GM18511 (cell line): Measurements from ENCODE around the gene PDCD6IP.
A peak's percentile ranks its signal among the peaks of the same experiment; 100 is the strongest.
"Not testable (repeated sequence)": the region's sequence is repeated elsewhere in the genome, so short reads cannot be mapped to it uniquely, and the experiment has no call there.

Source experiments
- ATAC-seq: cut with Tn5 transposase; IDR thresholded peaks from one replicate; pipeline ENCODE4 v1.9.1; 2021; ENCODE audit warnings: mild to moderate bottlenecking, moderate library complexity; ENCODE audit not compliant: unreplicated experiment

The PDCD6IP gene

GRCh38 chr3:33798418-33799201 lies at the start of gene PDCD6IP:
TSS of gene PDCD6IP (plus strand) at chr3:33798630. CDS start at chr3:33798729, 99 bp downstream.
- peak; percentile 88 for ATAC-seq

GRCh38 chr3:33749546-33750210 lies 48.8 kb upstream of the PDCD6IP start:
- ATAC-seq: no peak

GRCh38 chr3:33750211-33750548 lies 48.2 kb upstream of the PDCD6IP start:
- no peak for ATAC-seq

- ATAC-seq: no peak
Measured at GRCh38 chr3:33751336-33751735, 47.1 kb upstream of the PDCD6IP start.

- not testable (repeated sequence) for ATAC-seq
Measured at GRCh38 chr3:33754391-33754790, 44.0 kb upstream of the PDCD6IP start.

- no peak for ATAC-seq
Measured at GRCh38 chr3:33758281-33758680, 40.1 kb upstream of the PDCD6IP start.

GRCh38 chr3:33758864-33759263 lies 39.6 kb upstream of the PDCD6IP start:
- no peak for ATAC-seq

- ATAC-seq: no peak
Measured at GRCh38 chr3:33768578-33769330, 29.7 kb upstream of the PDCD6IP start.

GRCh38 chr3:33773637-33774036 lies 24.8 kb upstream of the PDCD6IP start:
- ATAC-seq: no peak

GRCh38 chr3:33775363-33775762 lies 23.1 kb upstream of the PDCD6IP start:
- no peak for ATAC-seq

- no peak for ATAC-seq
Measured at GRCh38 chr3:33777996-33778395, 20.4 kb upstream of the PDCD6IP start.

- ATAC-seq: no peak
Measured at GRCh38 chr3:33779751-33780150, 18.7 kb upstream of the PDCD6IP start.

- ATAC-seq: not testable (repeated sequence)
Measured at GRCh38 chr3:33781413-33781812, 17.0 kb upstream of the PDCD6IP start.

GRCh38 chr3:33786565-33787327 lies 11.7 kb upstream of the PDCD6IP start:
- peak; percentile 7 for ATAC-seq

- ATAC-seq: peak; percentile 90
Measured at GRCh38 chr3:33787328-33788009, 11.0 kb upstream of the PDCD6IP start.

- no peak for ATAC-seq
Measured at GRCh38 chr3:33789183-33789954, 9.1 kb upstream of the PDCD6IP start.

- ATAC-seq: no peak
Measured at GRCh38 chr3:33790091-33790490, 8.3 kb upstream of the PDCD6IP start.

- ATAC-seq: peak; percentile 46
Measured at GRCh38 chr3:33791477-33792166, 6.8 kb upstream of the PDCD6IP start.
